HFFc6 (cell line): ENCODE measurements around the gene MCU. TPM values are rescaled to one million over a fixed set of nuclear protein-coding genes. Genes with fewer than 3 reads are reported as not detected.

Source experiments
- DNase-seq: peaks from one replicate; pipeline ENCODE4 v3.0.0-alpha.2; 2018
- H3K27ac Mint-ChIP-seq: 2 replicates; pipeline ENCODE4 v1.8.0; 2020; ENCODE audit warnings: mild to moderate bottlenecking, mixed read lengths
- H3K27me3 Mint-ChIP-seq: 2 replicates; pipeline ENCODE4 v1.8.0; 2021; ENCODE audit warnings: mild to moderate bottlenecking, moderate library complexity, mixed read lengths; ENCODE audit not compliant: insufficient read depth
- H3K36me3 Mint-ChIP-seq: 2 replicates; pipeline ENCODE4 v1.8.0; 2021; ENCODE audit warnings: low read depth, mixed read lengths
- H3K4me1 Mint-ChIP-seq: 2 replicates; pipeline ENCODE4 v1.8.0; 2020; ENCODE audit warnings: low read depth, mixed read lengths
- H3K4me3 Mint-ChIP-seq: 2 replicates; pipeline ENCODE4 v1.8.0; 2020; ENCODE audit warnings: mild to moderate bottlenecking, moderate library complexity, mixed read lengths
- H3K9me3 Mint-ChIP-seq: 2 replicates; pipeline ENCODE4 v1.8.0; 2020; ENCODE audit warnings: mild to moderate bottlenecking, mixed read lengths
- CTCF ChIP-seq: fragments of 200-600 bp; sonication (generic); IDR thresholded peaks from 2 replicates; pipeline ENCODE4 v1.5.0; 2021; ENCODE audit warnings: antibody characterized with exemption, mild to moderate bottlenecking
- total RNA-seq, 6 experiments: library from RNA; stranded (reverse); fragmentation: NEBNext Ultra II Directional; extraction: Animal tissue kit (Norgen Biotek cat#: 25700); gene quantifications; 2 replicates in 1 of 6; 3 replicates in 5 of 6; pipeline ENCODE4 v1.2.3, GENCODE V29; 2021

The MCU gene
- total RNA-seq, 6 experiments from 2014 or later: 28.3 to 36.2 (median 32.3) TPM

DNA sequence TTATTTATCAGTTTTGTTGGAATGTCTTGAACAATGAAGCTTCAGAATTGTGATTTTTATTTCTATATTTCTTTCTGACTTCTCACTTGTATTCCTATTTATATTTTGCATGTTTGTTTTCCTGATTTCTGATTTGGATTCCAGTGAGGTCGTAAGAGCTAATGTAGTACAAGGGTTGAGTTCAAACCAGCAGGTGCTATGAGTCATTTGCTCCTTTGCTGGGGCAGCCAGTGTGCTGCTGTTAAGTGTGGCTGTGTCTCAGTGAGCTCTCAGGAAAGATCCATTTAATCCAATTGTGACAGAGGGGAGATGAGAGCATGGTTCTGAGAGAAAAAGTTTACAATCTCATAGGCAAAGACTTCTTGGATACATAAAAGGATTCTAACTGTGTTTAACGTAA lies 48.6 kb downstream of the MCU start:
- H3K27ac Mint-ChIP-seq: peak overlapping the region; percentile 8; the same call in 1 of the 2 replicates
- H3K36me3 Mint-ChIP-seq: no peaks in the 10 kb centered on the region
- DNase-seq: no peak
- H3K27me3 Mint-ChIP-seq: no peaks in the 10 kb centered on the region
- H3K4me3 Mint-ChIP-seq: no peak overlapping the region
- no peak for TF ChIP-seq CTCF
- peaks cover 45% of the 10 kb centered on the region for H3K4me1 Mint-ChIP-seq
- no peaks in the 10 kb centered on the region for H3K9me3 Mint-ChIP-seq

DNA sequence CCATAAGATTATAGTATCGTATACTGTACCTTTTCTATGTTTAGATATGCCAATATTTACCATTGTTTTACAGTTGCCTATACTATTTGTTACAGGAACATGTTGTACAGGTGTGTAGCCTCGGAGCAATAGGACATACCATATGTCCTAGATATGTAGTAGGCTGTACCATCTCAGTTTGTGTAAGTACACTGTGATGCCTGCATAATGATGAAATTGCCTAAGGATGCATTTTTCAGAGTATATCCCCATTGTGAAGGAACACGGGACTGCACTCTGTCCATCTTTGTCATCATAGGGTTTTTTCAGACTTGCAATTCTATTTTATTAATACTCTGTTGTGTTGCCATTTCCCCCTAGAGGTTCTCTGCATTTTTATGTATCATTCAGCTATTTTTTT lies 50.1 kb downstream of the MCU start:
- Mint-ChIP-seq H3K4me1 (peaks cover 36% of the 10 kb centered on the region), H3K4me3 (no peak overlapping the region), H3K9me3 (no peaks in the 10 kb centered on the region), H3K27me3 (no peaks in the 10 kb centered on the region), H3K27ac (no peak overlapping the region), H3K36me3 (no peaks in the 10 kb centered on the region)
- TF ChIP-seq CTCF: no peak
- no peak for DNase-seq

DNA sequence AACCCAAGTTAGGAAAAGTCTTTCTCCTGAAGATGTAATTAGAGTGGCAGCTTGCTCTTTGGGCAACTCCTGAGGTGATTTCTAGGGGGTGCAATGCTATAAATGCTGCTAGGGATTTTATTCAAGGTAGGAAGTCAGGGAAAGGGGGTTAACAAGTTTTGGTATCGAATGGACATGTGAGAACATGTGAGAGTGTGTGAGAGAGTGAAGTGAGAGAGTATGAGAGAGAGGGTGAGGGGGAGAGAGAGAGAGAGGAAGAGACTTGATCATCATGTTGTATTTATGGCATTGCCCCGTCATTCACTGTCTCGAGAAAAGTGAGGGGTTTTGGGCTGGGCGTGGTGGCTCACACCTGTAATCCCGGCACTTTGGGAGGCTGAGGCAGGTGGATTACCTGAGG lies 50.9 kb downstream of the MCU start:
- H3K27ac Mint-ChIP-seq: no peak overlapping the region
- H3K36me3 Mint-ChIP-seq: no peaks in the 10 kb centered on the region
- H3K27me3 Mint-ChIP-seq: peaks cover 3% of the 10 kb centered on the region; the same call in 1 of the 2 replicates
- TF ChIP-seq CTCF: no peak
- DNase-seq: no peak
- no peak overlapping the region for H3K4me3 Mint-ChIP-seq
- no peaks in the 10 kb centered on the region for H3K9me3 Mint-ChIP-seq
- H3K4me1 Mint-ChIP-seq: peaks cover 32% of the 10 kb centered on the region

DNA sequence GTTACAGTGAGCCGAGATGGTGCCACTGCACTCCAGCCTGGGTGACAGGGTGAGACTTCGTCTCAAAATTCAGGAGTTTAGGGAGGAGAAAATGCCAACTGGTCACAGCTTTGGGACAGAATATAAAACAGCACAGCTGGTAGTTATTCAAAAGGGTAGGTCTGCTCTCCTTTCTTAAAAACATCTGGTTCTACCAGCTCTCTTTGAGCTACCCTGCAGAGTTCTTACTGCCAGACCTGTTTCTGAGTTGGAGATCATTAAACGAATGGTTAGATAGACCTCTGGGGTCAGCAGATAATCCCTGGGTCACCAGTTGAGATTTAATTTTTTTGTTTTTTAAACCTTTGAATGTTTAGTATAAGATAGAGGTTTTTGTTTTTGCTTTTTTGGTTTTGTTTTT lies 52.6 kb downstream of the MCU start:
- DNase-seq: no peak
- Mint-ChIP-seq H3K27me3 (peaks cover 3% of the 10 kb centered on the region; the same call in 1 of the 2 replicates), H3K4me1 (peaks cover 15% of the 10 kb centered on the region), H3K4me3 (no peak overlapping the region), H3K27ac (no peak overlapping the region), H3K36me3 (no peaks in the 10 kb centered on the region), H3K9me3 (no peaks in the 10 kb centered on the region)
- no peak for TF ChIP-seq CTCF

- DNase-seq: no peak
- no peak for TF ChIP-seq CTCF
- Mint-ChIP-seq H3K4me1 (0 out of 2 replicates have a peak, but pooled peaks cover 7% of the 10 kb centered on the region), H3K27me3 (peaks cover 3% of the 10 kb centered on the region), H3K36me3 (no peaks in the 10 kb centered on the region), H3K4me3 (no peak overlapping the region), H3K9me3 (no peaks in the 10 kb centered on the region), H3K27ac (peak overlapping the region; percentile 24; the same call in 1 of the 2 replicates)
Observed at GRCh38 chr10:72746426-72747363, 54.8 kb downstream of the MCU start.
